GF-D8 (cell line): ENCODE data around the gene RPGR.

ENCODE experiments used
- DNase-seq: peaks from one replicate; lab custom pipeline; 2025; lab: John Stamatoyannopoulos, UW

RPGR gene, protein sequence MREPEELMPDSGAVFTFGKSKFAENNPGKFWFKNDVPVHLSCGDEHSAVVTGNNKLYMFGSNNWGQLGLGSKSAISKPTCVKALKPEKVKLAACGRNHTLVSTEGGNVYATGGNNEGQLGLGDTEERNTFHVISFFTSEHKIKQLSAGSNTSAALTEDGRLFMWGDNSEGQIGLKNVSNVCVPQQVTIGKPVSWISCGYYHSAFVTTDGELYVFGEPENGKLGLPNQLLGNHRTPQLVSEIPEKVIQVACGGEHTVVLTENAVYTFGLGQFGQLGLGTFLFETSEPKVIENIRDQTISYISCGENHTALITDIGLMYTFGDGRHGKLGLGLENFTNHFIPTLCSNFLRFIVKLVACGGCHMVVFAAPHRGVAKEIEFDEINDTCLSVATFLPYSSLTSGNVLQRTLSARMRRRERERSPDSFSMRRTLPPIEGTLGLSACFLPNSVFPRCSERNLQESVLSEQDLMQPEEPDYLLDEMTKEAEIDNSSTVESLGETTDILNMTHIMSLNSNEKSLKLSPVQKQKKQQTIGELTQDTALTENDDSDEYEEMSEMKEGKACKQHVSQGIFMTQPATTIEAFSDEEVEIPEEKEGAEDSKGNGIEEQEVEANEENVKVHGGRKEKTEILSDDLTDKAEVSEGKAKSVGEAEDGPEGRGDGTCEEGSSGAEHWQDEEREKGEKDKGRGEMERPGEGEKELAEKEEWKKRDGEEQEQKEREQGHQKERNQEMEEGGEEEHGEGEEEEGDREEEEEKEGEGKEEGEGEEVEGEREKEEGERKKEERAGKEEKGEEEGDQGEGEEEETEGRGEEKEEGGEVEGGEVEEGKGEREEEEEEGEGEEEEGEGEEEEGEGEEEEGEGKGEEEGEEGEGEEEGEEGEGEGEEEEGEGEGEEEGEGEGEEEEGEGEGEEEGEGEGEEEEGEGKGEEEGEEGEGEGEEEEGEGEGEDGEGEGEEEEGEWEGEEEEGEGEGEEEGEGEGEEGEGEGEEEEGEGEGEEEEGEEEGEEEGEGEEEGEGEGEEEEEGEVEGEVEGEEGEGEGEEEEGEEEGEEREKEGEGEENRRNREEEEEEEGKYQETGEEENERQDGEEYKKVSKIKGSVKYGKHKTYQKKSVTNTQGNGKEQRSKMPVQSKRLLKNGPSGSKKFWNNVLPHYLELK

DNA sequence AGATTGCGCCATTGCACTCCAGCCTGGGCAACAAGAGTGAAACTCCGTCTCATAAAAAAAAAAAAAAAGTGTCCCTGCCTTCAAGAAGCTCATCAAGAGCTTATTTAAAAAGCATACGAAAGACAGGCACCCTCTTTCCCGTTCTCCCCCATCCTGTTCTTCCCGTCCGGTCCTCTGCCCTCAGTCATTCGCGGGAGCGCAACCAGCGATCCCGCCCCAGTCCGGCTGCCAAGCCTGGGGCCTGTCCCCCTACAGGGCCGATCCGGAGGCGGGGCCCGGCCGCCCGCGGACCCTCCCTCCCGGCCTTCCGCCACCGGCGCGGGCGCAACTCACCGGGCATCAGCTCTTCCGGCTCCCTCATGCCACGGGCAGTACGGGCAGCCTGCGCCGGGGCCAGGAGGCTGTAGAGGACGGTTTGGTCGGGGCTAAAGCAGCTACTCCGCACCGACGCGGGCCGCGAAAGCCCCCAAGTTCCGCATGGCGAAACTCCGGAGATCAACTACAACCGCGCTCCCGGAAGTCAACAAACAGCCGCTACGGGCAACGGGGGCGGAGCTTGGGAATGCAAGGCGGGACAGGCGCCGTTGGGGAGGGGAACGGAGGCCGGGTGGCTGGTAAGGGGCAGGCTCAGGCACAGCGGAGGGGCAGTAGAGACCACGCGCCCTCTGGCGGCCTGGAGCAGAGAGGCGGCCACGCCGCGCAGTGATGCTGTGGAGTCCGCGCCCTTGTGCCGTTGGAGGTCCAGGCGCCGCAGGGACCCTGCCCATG is at the start of gene RPGR:
RPGR (minus strand) TSS at position 503 of the 768 bp plus-strand sequence; CDS start at position 361, 142 bp downstream.
- DNase-seq = peak; percentile 78

DNA sequence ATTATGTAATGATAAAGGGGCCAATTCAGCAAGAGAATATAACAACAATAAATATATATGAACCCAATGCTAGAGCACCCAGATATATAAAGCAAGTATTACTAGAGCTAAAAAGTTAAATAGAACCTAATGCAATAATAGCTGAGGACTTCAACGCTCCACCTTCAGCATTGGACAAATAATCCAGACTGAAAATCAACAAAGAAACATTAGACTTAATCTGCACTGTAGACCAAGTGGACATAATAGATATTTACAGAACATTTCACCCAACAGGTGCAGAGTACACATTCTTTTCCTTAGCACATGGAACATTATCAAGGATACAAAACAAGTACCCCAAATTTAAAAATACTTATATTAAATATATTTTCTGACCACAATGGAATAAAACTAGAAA is 49.4 kb upstream of the RPGR start:
- DNase-seq = no peak

DNA sequence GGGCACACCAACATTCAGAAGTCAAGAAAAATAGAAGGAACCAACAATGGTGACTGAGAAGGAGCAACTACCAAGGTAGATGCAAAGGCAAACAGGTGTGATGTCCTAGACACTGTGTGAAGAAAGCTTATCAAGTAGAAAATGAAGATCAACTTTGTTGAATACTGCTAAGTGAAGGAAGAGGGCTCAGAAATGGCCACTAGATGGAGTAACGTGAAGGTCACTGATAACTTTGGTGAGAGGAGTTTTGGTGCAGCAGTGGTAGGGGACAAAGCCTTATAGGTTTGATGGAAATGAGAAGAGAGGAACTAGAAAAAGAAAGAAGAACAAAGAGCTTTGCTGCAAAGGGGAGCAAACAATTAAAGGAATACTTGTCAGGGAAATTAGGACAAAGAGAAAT is 48.6 kb upstream of the RPGR start:
- DNase-seq = no peak

DNA sequence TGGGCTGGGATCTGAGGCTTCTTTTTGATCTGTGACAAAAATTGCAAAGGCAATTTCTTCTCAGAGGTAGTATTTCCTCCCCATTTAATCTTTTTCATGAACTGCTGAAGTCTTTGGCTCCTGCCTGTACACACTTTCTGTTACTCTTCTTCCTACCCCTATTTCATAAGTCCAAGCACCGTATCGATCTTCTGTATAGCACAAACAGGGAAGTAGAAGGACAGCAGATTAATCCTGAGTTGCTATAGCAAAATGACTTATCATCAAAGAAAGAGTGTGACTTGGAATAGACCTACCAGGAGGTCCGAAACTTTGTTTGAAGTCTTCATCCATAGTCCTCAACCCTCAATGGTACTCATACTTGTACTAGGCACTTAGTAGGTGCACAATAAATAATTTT is 47.1 kb upstream of the RPGR start:
- DNase-seq = no peak

DNA sequence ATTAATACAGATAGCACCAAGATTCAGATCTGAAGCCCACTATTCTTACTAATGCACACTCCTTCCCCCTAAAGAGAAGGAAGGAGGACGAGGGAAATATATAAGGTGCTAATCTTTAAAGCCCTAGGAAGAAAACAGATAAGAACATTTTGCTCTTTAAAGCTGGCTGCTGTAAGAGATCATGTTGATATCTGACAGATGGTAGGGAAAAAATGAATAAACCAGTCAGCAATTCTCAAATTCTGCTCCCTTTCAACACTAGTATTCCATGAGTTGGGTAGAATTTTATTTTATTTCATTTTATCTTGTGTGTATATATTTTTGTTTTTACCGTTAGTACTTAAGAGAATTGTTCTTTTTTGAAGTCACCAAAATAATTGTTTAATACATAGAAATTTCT is 44.3 kb upstream of the RPGR start:
- DNase-seq = no peak

DNA sequence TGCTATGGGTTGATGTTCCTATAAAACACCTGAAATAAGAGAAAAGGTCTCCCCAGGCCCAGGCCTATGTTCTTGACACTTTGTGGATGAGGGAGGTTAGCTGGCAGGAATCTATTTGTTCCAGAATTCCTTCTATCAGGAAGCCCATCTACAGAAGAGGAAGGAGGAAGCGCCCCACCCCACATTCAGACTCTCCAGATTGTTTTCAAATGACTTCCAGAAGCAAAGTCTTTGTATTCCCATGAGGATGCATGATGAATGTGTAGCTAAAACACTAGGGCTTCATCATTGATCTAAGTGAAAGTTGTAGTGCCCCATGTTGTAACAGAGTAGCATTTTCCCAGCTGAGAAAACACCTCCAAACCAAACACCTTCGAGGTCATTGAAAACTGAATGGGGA is 41.5 kb upstream of the RPGR start:
- no peak for DNase-seq

DNA sequence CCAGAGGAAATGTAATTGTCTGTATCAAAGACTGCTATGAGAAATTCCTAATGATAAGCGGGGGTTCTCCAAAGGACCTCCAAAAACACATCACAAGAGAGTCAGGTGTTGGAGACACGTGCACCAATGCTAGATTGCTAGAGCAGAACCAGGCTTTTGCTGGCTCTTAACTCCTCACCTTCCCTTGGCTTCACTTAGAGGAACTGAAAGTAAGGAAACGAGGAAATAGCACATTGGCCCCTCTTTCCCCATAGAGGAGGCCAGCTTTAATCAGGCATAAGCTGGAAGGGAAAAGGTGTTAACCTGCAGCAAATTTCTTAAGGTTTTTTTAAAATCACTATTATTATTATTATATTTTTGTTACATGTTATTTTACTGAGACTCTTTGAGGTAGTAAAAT is 38.6 kb upstream of the RPGR start:
- DNase-seq = no peak

DNA sequence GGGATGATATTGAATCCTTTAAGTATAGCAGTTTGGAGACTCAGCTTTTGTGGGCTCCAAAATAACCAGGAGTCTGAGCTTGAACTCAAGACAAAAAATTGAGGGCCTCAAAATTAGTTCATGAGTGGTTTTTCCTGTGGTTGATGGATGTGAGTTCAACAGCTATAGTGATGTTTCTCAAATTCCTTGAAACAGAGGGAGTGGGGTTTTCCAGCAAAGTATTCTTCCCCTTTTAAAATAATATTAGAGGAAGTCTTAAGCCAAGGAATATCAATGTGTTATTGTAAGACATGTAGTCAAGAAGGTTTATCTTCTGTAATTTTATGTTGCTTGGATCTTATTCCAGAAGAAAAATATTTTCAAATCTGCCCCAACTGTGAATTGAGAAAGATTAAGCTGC is 35.7 kb upstream of the RPGR start:
- no peak for DNase-seq

DNA sequence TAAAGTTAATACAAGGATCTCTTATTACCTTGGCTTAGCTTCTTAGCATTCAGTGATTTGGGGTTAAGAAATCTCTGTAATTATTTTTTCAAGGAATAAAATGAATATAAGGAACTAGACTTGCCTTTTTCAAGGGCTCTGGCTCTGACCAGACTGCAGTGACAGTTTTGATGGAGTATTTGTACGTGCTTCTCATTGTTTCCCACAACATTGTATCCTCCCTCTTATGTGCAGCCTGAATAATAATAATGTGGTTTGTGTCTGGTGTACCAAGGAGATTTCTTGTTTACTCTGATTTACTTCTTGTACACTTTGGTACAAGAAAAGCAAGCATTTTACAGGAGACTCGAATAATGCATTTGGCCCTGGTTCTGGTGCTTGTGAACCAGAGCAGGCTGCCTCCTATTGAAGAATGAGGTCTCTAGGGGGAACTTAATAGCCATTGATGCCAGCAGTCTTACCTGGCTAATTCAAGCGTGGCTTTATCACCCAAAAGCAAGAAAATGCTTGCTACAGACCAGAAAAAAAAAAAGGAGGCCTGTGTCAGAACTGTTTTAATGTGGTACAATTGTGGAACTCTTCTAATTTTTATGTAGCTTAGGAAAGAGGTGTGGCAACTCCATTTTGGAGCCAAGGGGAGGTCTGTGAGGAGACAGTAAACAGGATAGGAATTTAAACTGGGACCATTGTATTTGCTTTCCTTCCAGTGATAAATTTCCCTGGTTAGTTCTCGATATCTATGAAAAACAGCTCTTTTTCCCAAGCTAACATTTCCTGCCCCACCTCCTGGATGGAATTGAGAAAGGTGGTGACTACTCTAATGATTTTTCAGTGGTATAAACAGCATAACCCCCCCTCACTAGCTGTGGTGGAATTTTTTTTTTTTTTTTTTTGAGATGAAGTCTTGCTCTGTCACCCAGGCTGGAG is 30.7 kb upstream of the RPGR start:
- DNase-seq = no peak

DNA sequence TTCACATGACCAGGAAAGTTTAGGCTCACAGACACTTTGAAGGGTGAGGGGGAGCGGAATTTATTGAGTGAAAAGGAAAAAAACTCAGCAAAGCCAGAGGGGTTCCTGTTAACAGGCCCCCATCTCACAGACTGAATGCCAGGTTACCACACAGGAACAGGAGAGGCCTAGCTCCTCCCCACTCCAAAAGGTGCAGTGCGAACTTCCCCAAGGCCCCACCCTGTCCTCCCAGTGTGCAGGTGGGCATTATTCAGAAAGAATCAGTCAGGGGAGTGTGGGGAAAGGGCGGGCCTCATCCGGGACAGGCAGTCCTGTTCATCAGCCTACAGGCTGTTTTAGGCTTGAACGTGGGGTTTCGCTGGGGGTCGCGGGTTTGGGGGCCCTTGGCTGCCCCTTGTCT is 29.1 kb upstream of the RPGR start:
- no peak for DNase-seq

DNA sequence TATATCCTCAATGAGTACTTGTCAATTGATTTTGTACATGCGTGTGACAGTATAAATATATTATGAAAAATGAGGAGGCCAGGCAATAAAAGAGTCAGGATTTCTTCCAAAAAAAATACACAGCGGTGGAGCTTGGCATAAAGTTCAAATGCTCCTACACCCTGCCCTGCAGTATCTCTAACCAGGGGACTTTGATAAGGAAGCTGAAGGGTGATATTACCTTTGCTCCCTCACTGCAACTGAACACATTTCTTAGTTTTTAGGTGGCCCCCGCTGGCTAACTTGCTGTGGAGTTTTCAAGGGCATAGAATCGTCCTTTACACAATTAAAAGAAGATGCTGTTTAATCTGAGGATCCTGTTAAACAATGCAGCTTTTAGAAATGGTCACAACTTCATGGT is 25.1 kb upstream of the RPGR start, which contains the start of gene OTC:
OTC (plus strand) TSS at position 243 of the 400 bp plus-strand sequence; CDS start at position 336, 93 bp downstream.
- DNase-seq = no peak

DNA sequence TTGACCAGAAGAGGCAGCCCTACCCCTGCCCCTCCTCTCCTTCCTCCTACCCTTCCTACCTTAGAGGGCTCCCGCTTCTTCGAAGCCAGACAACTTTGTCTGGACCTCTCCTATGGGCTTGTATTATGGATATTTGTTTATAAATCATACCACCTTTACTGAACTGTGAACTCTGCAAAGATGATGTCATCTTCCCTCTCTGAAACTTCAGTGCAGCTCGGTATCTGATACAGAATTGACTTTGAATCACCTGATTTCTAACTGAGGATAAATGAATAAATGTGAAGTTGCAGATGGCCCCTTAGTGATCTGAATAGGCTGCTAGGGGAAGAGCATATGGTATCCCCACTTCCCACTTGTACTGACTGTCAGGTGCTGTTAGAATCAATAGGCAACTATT is 24.0 kb upstream of the RPGR start:
- DNase-seq = no peak

DNA sequence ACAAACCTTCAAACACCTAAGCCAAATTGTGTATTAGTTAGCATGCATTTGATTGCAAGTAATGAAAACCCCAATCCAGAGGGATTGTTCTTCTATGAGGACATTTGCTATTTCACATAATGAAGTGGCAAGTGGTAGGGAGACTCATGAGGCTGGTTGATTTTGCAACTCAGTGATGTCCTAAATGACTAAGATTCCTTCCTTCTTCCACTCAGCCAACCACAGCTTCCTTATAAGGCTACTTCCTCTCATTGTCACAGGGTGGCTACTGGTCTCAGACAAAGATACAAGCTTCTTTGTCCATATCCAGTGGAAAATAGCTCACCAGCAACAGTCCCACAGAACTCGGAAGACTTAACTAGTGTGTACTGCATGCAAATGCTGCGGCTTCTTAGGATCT is 19.8 kb upstream of the RPGR start:
- DNase-seq = peak; percentile 70

DNA sequence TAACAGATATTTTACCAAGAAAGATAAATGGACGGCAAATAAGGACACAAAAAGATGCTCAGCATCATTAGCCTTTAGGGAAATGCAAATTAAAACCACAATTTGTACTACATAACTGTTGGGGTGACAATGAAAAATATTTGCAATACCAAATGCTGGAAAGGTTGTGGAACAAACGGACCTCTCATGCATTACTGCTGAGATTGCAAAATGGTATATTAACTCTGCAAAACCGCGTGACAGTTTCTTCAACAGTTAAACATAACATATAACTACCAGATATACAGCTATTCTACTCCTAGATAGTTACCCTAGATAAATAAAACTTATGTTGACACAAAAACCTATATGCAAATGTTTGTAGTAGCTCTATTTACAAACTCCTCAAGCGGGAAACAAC is 18.8 kb upstream of the RPGR start:
- no peak for DNase-seq

DNA sequence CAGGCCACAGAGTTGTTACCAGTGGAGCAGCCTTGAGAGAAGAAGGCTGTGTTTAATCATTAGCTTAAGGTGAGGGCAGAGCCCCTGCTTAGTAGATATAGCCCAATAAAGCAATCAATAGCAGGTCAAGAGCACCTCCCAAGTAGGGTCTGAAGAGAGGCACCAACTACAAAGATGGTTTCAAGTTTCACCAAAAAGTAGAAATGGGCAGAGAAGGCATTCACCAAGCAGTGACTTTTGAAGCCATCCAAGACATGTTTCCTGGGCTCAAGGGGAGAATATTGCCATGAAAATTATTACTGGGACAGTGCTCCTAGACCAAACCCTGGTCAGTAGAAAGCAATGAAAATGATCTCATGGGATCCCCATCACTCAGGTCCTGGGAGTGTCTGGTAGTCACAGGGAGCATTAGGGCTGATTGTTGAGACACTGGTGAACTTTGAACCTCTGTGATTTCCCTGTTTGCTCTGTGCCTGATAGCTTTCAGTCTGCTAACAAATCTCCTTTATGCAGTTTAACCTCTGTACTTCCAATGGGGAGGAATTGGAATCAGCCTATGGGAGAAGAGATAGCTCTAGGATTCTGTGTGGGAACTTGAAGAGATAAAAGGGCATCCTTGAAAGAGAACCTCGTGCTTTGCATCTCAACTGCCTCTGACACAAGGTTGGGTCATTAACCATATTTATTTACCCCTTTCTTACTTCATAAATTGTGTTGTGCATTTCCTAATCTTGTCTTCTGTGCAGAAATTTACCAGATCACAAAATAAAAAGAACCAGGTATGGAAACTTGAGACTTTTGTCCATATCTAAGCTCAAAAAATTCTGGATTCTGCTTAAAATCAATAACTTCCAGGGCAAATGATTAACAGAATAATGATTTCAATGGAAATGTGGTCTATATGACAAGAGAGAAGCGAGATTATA is 15.8 kb upstream of the RPGR start:
- DNase-seq = no peak

DNA sequence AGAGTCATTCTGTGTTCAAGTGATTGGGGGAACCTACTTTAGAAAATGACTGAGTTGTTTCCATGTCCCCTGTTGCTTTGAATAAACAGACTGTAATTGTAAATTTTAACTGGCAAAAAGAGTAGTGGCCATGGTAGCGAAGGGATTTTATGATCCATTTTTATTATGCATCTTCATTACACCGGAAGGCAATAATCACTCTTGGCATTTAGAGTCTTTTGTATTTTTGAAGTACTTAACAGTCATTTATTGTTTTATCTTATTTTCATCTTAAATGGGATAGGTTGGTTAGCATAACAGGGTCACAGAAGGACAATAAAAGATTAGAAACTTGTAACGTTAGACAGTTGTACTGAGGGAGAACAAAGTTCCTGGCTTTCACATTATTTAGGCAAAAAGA is 14.1 kb upstream of the RPGR start:
- no peak for DNase-seq

DNA sequence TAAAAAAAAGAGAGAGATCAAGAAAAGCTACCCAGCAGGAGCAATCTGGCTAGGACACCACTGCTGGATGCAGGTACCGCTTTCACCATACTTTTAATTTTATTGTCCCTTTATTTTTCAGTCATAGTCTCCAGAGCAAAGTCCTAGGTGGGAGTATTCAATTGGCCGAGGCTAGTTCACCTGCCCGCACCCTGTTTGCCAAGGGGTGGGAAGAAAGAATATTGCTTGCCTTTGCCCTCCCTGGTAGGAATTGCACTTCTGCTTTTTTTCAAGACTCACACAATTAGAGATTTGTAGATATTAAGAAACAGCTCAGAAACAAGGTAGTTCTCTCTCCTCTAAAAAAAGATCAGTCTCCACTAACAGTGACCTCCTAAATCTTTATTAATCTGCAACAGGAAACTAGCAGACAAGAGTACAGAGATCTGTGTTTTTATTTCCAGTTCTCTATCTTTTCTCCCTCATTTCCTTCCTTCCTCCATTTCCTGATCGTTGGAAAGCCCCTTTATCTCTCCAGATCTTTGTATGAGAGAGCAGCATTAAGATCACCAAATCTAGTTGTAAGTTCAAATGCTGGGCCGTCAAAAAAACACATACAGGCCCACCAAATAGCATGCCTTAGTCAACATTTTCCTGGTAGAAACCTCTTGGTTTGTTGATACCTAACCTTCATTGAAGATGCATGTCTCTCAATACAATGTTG is 9.4 kb upstream of the RPGR start:
- no peak for DNase-seq

DNA sequence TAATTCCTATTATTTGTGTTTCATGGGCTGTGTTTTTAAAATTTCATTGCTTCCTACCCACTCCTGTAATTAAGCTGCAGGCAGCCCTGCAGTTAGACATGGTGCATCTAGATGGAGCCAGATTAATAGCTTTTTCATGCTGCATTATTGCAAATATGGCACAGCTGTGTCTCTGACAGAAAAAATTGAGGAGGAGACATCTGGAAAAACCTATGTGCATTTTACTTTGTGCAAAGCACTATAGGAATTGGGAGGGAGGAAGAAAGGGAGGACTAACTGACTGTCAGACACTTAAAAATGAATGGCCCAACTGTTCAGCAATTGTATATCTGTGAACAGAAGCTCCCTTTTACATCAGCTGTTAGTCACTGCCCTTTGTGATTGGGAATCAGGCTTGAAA is 8.1 kb upstream of the RPGR start:
- DNase-seq = no peak

DNA sequence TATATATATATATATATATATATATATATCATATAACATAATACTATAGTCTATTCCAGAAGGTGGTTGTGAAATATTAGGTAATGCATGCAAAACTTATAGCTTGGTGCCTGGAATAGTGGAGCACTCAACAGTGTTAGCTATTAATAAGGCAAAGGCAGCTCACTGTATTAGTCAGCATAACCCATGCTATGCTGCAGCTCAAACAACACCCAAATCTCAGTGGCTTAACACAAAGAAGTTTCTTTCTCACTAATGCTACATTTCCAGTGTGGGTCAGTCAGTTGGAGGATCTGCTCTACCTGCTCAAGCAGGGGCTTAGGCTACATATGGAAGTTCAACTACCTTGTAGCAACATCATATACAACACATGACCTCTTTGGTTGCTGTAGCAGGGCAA is 5.2 kb upstream of the RPGR start:
- DNase-seq = no peak
